Keratinocyte (primary cell): ENCODE measurements around the gene SLC26A9. TPM values are rescaled to one million over a fixed set of nuclear protein-coding genes. Genes with fewer than 3 reads are reported as not detected.

ENCODE experiments used
- DNase-seq: peaks from one replicate; pipeline ENCODE4 v3.0.0-alpha.2; 2011; ENCODE audit warnings: low read depth, missing footprints, low spot score
- FAIRE-seq: peaks from 2 replicates; lab custom pipeline; 2011; peaks lifted over from hg19 to GRCh38; lab: Jason Lieb, UNC
- H2AFZ ChIP-seq: 2 replicates; pipeline ENCODE4 v1.6.0; 2012; ENCODE audit warnings: low read length, control low read depth, inconsistent platforms; ENCODE audit not compliant: control insufficient read depth
- H3K27ac ChIP-seq: 2 replicates; pipeline ENCODE4 v1.5.1; 2011; ENCODE audit warnings: low read length; ENCODE audit not compliant: control insufficient read depth, insufficient read depth
- H3K27me3 ChIP-seq: 3 replicates; pipeline ENCODE4 v1.6.0; 2011; ENCODE audit warnings: low read length; ENCODE audit not compliant: control insufficient read depth, insufficient read depth; ENCODE audit errors: extremely low read depth
- H3K36me3 ChIP-seq, 2 experiments: 2 replicates in 1 of 2; 3 replicates in 1 of 2; pipeline ENCODE4 v1.5.1; 2011; ENCODE audit warnings: low read length in 2 of 2, mild to moderate bottlenecking in 1 of 2; ENCODE audit not compliant: control insufficient read depth in 2 of 2, insufficient read depth in 2 of 2; ENCODE audit errors: extremely low read depth in 1 of 2
- H3K4me1 ChIP-seq: 3 replicates; pipeline ENCODE4 v1.5.1; 2011; ENCODE audit warnings: low read length; ENCODE audit not compliant: control insufficient read depth, insufficient read depth; ENCODE audit errors: extremely low read depth
- H3K4me2 ChIP-seq: 3 replicates; pipeline ENCODE4 v1.6.0; 2011; ENCODE audit warnings: low read depth, low read length; ENCODE audit not compliant: control insufficient read depth, insufficient read depth; ENCODE audit errors: extremely low read depth
- H3K4me3 ChIP-seq, 3 experiments: fragments of 200-600 bp in 1 of 3; sonication (generic) in 1 of 3; 2 replicates in 2 of 3; 3 replicates in 1 of 3; pipeline ENCODE4 v1.5.1; 2011 to 2016; ENCODE audit warnings: low read length in 3 of 3, mild to moderate bottlenecking in 3 of 3, control low read depth in 2 of 3, inconsistent platforms in 1 of 3, low read depth in 1 of 3, mixed read lengths in 1 of 3, mixed run types in 1 of 3, moderate library complexity in 1 of 3; ENCODE audit not compliant: control insufficient read depth in 2 of 3, insufficient read depth in 2 of 3; ENCODE audit errors: extremely low read depth in 1 of 3
- H3K79me2 ChIP-seq: 2 replicates; pipeline ENCODE4 v1.6.0; 2012; ENCODE audit warnings: low read length; ENCODE audit not compliant: control insufficient read depth, insufficient read depth
- H3K9ac ChIP-seq: 3 replicates; pipeline ENCODE4 v1.6.0; 2011; ENCODE audit warnings: low read length; ENCODE audit not compliant: control insufficient read depth, insufficient read depth; ENCODE audit errors: extremely low read depth
- H3K9me1 ChIP-seq: 3 replicates; pipeline ENCODE4 v1.6.0; 2011; ENCODE audit warnings: low read length; ENCODE audit not compliant: control insufficient read depth, insufficient read depth; ENCODE audit errors: extremely low read depth
- H3K9me3 ChIP-seq: 2 replicates; pipeline ENCODE4 v1.5.1; 2012; ENCODE audit warnings: low read depth, low read length; ENCODE audit not compliant: control insufficient read depth
- H4K20me1 ChIP-seq: 3 replicates; pipeline ENCODE4 v1.6.0; 2011; ENCODE audit warnings: low read length; ENCODE audit not compliant: control insufficient read depth, insufficient read depth; ENCODE audit errors: extremely low read depth
- CTCF ChIP-seq, 3 experiments: IDR thresholded peaks in 1 of 3; conservative IDR thresholded peaks in 1 of 3; optimal IDR thresholded peaks in 1 of 3; 2 replicates in 2 of 3; 3 replicates in 1 of 3; pipeline versions ENCODE3 to v1.5.1; 2011; ENCODE audit warnings: low read length in 3 of 3, mild to moderate bottlenecking in 3 of 3, moderate library complexity in 2 of 3, control low read depth in 1 of 3, inconsistent platforms in 1 of 3; ENCODE audit not compliant: insufficient read depth in 2 of 3; ENCODE audit errors: extremely low read depth in 1 of 3
- EZH2 ChIP-seq: IDR thresholded peaks from one replicate; pipeline ENCODE4 v1.6.1; 2012; ENCODE audit warnings: inconsistent platforms, mild to moderate bottlenecking, low read length, moderate library complexity
- dilution Hi-C: fragments of 300-500 bp; cut with MboI; formaldehyde crosslinking; loops from one replicate; pipeline ENCODE4 v1.7.0; 2020; ENCODE audit warnings: low sequenced_read_pairs; ENCODE audit not compliant: extremely low pct_ligation_motif_present
- polyA plus RNA-seq, 5 experiments: library from polyadenylated mRNA; depleted of rRNA in 3 of 5; stranded (reverse) in 3 of 5; stranded (forward) in 1 of 5; unstranded in 1 of 5; fragments of >200 nt; gene quantifications; 1 replicate in 1 of 5; 2 replicates in 3 of 5; 3 replicates in 1 of 5; pipeline versions ENCODE4 v1.2.1 to v1.2.3, GENCODE V29; 2011 to 2012; ENCODE audit warnings: missing spikeins in 2 of 5, low read depth in 1 of 5, low replicate concordance in 1 of 5

SLC26A9 gene
- polyA plus RNA-seq, 1 donor (not counting 4 experiments of a cell fraction or from before 2014, with no cell fraction given) = 0.03 TPM

GRCh38 chr1:205971082-205971481 lies 27.8 kb upstream of the SLC26A9 start:
- H3K9me3 ChIP-seq = no peaks in the 10 kb centered on the region
- H3K4me2 ChIP-seq = no peak overlapping the region
- TF ChIP-seq EZH2 = no peak
- no peak for TF ChIP-seq CTCF (optimal IDR thresholded peaks at IDR 0.05 in 1 of 3, IDR thresholded peaks at IDR 0.05 in 1 of 3, conservative IDR thresholded peaks at IDR 0.05 in 1 of 3; ENCODE audit: extremely low read depth in 1 of 3, insufficient read depth in 2 of 3, low read length in 3 of 3)
- H3K4me1 ChIP-seq = no peaks in the 10 kb centered on the region
- FAIRE-seq = no peak
- no peak overlapping the region for H3K4me3 ChIP-seq
- no peak overlapping the region for H3K9ac ChIP-seq
- no peak overlapping the region for H2AFZ ChIP-seq
- no peaks in the 10 kb centered on the region for H3K9me1 ChIP-seq
- no peaks in the 10 kb centered on the region for H3K79me2 ChIP-seq
- H3K27me3 ChIP-seq = peaks cover 2% of the 10 kb centered on the region
- no peaks in the 10 kb centered on the region for H3K36me3 ChIP-seq
- dilution Hi-C loops = no loop called here
- no peak overlapping the region for H3K27ac ChIP-seq
- no peak for DNase-seq
- H4K20me1 ChIP-seq = no peaks in the 10 kb centered on the region

DNA sequence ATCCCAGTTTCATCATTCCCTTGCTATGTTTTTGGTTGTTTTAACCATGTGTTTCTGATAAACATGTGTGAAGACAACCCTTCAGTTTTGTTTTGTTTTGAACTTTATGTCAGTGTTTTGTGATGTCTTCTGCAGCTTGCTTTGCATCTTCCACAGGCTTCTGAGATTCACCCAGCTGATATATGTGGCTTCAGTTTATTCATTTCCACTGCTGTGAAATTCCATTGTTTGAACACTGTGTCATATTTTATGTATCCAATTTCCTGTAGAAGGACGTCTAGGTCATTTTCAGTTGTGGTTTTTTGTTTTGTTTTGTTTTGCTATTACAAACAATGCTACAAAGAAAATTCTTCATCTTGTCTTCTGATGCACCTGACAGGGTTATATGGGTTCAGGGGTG lies 27.2 kb upstream of the SLC26A9 start:
- H3K9ac ChIP-seq = no peak overlapping the region
- dilution Hi-C loops = no loop called here
- no peak overlapping the region for H3K4me2 ChIP-seq
- H3K27ac ChIP-seq = no peak overlapping the region
- no peak for TF ChIP-seq EZH2
- TF ChIP-seq CTCF (optimal IDR thresholded peaks at IDR 0.05 in 1 of 3, IDR thresholded peaks at IDR 0.05 in 1 of 3, conservative IDR thresholded peaks at IDR 0.05 in 1 of 3; ENCODE audit: extremely low read depth in 1 of 3, insufficient read depth in 2 of 3, low read length in 3 of 3) = no peak
- H3K4me1 ChIP-seq = no peaks in the 10 kb centered on the region
- H3K9me3 ChIP-seq = no peaks in the 10 kb centered on the region
- no peaks in the 10 kb centered on the region for H3K79me2 ChIP-seq
- H4K20me1 ChIP-seq = no peaks in the 10 kb centered on the region
- H3K36me3 ChIP-seq = no peaks in the 10 kb centered on the region
- FAIRE-seq (no peak), DNase-seq (no peak)
- no peaks in the 10 kb centered on the region for H3K9me1 ChIP-seq
- peaks cover 2% of the 10 kb centered on the region for H3K27me3 ChIP-seq
- no peak overlapping the region for H3K4me3 ChIP-seq
- no peak overlapping the region for H2AFZ ChIP-seq
